HG03196 (cell line): ENCODE measurements around the gene PPID.
A peak's percentile ranks its signal among the peaks of the same experiment; 100 is the strongest.
"Not testable (repeated sequence)": the region's sequence is repeated elsewhere in the genome, so short reads cannot be mapped to it uniquely, and the experiment has no call there.

Source experiments
- ATAC-seq: cut with Tn5 transposase; IDR thresholded peaks from one replicate; pipeline ENCODE4 v1.9.1; 2021; ENCODE audit not compliant: unreplicated experiment

PPID gene

DNA sequence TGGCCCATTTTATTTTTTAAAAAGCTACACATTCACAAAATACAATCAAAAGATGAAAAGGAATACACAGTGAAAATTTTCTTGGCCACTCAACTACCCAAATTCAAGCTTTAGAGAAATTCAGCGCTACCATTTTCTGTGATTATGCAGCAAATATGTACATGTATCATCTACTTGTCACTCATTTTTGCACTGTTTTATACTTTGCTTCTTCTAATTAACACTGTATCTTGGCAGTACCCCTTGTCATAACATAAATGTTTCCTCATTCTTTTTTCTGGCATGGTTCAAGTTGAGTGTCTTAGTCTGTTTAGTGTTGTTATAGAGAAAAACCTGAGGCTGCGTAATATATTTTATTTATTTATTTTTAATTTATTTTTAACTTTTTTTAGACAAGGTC, 15.7 kb upstream of the PPID start:
- ATAC-seq: no peak

DNA sequence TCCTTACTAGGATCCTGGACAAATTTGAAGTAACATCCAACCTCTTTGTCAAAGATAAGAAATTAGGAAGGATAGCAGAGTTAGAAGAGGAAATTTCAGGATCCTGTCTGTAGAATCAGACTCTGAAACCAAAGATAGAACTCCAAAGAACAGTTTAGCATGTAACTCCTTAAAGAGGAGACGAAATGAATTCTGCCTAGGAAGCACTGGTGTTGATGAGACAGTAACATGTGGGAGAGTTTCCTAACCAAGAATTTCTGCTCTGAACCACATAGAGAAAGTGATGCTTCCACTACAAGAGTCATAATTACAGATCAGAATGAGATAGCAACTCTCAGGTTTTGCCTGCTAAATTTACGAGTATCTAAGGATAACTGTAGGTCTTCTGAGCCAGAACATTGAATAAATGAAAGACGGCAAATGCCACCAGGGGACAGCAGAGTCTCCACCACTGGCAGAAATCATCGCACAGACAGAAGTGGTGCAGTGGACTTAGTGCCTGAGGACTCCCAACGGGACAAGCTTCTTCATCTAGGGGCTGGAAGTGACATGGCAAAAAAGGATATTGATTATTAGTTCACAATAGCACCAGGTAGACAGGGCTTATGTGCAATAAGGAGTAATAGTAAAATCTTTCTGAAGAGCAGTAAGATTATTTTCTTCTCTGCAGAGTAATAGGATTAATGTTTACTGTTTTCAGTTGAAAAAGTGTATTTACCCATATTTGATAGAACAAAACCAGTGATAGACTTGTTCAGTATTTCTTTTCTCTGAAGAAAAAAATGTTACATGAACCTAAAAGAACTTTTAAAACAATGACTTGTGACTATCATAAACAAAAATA, 6.7 kb upstream of the PPID start:
- peak; percentile 89 for ATAC-seq

DNA sequence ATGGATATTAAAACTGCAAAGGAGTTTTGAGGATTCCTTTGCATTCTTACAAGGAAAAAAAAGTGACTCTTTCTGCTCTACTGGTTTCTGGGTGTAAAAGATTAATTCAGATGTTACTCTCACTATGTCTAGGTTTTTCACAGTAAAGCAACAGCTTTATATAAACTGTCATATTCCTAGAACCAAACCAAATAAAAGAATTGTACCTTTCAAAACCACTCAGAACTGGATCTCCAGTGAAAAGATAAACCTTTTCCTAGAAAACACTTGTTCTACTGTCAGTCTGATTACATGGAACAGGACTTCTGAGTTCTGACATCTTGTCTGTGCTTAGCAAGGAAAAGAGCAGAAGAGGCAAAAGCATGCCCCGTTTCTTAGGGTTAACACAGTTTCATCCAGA, 5.0 kb upstream of the PPID start:
- ATAC-seq: no peak

DNA sequence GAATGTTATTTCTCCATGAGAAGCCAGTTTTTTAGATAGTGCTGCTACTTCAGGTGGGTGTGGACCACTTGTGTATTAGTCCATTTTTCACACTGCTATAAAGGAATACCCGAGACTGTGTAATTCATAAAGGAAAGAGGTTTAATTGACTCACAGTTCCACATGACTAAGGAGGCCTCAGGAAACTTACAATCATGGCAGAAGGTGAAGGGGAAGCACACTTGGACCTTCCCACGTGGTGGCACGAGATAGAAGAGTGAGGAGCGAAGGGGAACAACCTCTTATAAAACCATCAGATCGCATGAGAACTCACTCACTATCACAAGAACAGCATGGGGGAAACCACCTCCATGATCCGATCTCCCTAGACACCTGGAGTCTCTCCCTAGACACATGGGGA, 3.4 kb upstream of the PPID start:
- no peak for ATAC-seq

DNA sequence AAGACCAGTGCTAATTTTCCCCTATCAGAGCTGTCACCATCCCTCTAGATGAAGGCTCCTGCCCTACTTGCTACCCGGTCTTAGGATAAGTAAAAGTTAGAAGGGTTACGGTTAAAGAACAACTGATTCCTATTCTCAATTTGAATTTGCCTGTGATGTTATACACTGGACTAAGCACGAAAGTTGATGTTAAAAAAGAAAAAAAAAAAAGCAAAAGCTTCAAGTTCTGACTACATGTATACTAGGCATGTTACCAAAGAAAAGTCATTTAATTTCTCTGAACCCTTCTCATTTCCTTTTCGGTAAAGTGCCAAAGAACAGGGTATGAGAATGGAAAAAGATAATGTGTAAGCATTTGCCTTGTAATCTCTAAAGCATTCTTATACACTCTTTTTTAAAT, 1.4 kb upstream of the PPID start:
- no peak for ATAC-seq

DNA sequence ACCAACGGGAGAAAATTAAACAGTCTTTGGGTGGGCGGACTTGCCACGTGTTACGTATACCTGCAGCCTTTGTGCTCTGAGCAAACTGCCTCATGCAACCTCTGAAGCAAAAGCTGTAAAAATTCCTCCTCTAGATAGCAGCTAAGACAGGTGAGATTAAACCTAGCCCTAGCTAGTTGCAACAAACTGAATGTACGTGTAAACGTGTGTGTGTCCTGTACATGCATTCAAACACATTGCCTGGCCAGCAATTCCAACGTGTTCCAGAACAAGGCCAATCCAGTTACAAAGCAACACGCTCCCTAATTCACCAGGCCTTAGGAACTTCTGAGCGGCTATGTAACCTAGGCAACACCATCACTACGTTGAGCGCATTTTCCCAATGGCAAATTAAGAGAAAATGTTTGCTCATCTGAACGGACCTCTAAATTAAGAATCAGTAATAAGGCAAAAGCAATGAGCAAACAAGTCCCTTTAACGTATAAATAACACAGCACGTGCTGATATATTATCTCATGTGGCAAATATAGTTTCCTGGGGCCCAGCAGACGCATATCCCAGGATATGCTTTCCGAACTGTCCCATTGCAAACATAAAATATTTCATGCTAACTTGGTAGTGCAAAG, 792 bp downstream of the PPID start:
- ATAC-seq: no peak

DNA sequence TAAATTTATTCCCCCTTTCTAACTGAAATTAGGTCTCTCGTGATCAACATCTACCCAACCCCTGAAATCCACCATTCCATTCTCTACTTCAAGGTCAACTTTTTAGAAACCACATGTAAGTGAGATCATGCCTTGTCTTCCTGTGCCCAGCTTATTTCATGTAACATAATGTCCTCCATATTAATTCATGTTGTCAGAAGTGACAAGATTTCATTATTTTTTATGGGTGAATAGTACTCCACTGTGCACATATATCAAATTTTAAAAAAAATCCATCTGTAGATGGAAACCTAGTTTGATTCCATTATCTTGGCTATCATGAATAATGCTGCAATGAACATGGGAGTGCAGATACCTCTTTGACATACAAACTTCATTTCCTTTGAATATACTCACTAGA, 1.5 kb downstream of the PPID start:
- no peak for ATAC-seq

DNA sequence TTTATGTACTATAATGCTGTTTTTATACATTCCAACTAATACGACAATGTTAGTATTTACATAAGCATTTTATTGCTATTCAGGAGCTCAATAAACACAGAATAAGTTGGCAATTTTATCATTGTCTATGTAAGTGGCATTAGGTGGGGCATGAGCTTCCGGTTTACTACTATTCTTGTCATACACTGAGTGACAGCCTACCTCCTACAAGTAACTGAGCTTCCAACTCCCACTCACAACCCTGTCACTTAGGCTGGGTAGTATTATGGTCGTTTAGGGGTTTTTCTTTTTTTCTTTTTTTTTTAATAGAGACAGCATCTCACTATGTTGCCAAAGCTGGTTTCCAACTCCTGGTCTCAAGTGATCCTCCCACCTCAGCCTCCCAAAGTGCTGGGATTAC, 7.4 kb downstream of the PPID start:
- no peak for ATAC-seq

DNA sequence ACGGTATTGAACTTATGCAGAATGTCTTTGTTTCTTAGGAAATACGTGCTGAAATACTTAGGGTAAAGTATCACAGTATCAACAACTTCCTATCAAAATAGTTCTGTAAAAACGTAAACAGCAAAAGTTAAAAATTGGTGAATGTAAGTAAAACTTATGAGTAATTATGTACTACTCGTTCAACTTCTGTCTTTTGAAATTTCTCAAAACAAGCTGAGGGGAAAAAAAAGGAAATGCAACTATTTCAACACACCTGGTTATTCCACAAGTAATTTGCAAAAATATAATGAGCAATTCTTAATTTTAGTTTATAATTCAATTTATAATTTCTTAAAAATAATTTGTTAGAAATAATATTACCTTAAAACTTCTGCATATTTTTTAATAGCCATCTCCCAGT, 8.3 kb downstream of the PPID start:
- ATAC-seq: no peak

DNA sequence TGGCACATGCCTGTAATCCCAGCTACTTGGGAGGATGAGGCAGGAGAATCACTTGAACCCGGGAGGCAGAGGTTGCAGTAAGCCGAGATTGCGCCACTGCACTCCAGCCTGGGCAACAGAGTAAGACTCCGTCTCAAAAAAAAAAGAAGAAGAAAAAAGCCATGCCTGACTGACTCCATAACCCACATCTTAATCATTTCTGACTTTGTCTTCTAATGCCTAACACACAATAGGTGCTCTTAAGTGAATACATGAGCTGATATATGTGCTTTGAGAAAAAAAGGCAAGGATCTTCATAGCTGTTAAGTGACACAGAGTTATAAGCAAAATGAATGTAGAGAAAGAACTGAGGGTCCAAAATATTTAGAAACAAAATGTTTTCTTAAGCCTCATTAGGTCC, 10.6 kb downstream of the PPID start:
- not testable (repeated sequence) for ATAC-seq

DNA sequence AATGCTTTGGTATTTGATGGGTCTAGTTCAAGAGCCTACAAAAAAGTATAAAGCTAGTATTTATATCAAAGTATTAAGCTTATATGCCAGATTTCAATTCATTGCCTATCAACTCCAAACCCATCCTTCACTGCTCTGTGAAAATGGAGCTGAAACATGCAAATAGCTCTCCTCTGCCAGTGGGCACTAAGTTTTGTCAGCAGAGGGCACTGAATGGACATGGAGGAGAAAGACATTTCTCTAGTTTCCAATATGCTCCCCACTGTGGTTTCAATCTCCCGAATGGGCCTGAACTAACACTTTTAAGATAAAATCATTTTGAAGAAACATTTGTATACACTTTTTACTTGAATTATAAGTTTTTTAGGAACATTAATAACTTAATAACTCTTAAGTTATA, 12.4 kb downstream of the PPID start:
- no peak for ATAC-seq

DNA sequence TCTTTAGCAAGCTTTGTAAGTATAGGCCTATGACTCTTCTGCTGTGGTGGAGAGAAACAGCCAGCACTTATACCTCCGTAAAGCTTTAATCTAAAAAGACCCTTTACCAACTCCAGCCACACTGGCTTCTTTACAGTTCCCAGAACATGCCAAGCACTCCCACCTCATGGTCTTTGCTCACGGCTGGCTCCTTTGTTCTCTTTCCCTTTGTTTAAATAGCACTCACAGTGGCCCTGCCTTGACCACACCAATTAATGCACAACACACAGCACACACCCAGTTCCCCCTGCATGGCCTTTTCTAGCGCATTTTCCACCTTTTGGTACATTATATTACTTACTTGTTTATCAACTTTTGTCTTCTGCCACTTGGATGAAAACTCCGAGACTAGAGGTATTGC, 18.9 kb downstream of the PPID start:
- no peak for ATAC-seq

DNA sequence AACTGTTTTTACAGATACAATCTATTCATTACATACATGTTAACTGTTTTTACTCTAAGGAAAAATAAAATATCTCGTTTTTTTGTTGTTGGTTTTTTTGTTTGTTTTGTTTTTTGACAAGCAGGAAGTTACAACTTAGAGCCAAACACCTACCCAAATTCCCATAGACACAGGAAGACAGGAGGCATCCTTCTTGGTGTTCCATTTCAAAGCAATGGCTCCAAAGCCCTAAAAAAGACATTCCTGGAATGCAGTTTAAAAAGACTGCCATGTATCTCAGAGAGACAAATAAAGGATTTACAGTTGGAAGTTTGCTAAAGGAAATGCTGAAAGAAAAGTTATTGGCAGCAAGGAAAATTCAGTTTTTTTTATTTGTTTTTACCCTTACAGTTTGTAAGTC, 34.4 kb downstream of the PPID start:
- no peak for ATAC-seq

DNA sequence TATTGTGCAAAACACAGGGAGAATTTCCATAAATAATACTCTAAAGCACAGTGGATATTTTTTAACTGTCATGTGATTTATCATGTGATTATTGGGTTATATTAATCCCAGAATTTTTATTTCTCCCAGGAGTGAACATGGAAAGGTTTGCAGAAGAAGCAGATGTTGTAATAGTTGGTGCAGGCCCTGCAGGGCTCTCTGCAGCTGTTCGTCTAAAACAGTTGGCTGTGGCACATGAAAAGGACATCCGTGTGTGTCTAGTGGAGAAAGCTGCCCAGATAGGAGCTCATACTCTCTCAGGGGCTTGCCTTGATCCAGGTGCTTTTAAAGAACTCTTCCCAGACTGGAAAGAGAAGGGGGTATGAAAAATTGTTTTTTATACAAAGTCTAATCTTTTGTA, 41.1 kb downstream of the PPID start:
- ATAC-seq: no peak

DNA sequence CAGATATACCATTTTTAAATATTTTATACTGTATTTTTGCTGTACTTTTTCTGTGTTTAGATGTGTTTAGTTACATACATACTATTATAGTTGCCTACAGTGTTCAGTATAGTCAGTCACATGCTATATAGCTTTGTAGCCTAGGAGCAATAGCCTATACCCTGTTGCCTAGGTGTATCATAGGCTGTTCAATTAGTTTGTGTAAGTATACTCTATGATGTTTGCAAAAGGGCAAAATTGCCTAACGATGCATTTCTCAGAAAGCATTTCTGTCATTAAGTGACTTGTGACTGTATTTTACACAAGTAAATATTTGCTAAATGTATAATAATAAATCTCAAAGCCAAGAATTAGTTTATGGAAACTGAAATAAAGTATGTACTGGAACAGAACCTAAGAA, 41.6 kb downstream of the PPID start:
- ATAC-seq: no peak

DNA sequence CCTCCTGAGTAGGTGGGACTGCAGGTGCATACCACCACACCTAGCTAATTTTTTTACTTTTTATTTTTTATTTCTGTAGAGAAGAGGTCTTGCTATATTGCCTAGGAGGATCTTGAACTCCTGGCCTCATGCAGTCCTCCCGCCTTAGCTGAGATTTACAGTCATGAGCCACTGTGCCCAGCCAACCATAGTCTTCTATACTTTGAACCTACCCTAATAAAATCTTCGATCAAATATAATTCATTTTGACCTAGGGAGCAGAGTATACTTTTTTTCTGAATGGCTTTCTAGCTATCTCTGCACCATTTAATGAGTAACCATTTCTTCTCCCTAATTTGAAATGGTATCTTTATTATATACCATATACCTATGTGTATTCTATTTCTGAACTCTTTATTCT, 44.4 kb downstream of the PPID start:
- ATAC-seq: no peak

DNA sequence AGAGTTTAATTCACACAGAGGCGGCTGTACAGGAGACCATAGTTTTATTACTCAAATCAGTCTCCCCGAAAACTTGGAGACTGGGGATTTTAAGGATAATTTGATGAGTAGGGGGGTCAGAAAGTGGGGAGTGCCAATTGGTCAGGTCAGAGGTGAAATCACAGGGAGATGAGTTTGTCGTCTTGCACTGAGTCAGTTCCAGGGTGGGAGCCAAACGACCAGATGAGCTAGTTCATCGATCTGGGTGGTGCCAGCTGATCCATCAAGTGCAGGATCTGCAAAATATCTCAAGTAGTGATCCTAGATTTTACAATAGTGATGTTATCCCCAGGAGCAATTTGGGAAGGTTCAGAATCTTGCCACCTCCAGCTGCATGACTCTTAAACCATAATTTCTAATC, 47.1 kb downstream of the PPID start:
- no peak for ATAC-seq

DNA sequence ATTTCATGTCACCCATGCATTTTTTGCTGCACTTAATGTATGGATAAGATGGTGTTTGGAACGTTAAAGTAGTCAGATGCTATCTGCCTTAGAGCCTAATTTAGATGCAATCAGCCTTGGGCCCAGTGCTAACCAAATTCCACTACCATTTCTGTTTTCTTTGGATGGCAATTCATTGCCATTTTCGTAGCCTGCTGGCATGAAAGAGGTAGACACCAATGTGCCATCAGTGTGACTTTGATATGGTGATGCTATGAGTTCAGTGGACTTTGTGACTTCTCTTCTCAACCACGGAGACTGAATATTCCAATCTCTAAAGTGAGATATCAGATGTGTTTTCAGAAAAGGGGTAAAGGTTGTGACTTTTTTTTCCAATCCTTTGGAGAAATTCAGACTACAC, 49.6 kb downstream of the PPID start:
- no peak for ATAC-seq

DNA sequence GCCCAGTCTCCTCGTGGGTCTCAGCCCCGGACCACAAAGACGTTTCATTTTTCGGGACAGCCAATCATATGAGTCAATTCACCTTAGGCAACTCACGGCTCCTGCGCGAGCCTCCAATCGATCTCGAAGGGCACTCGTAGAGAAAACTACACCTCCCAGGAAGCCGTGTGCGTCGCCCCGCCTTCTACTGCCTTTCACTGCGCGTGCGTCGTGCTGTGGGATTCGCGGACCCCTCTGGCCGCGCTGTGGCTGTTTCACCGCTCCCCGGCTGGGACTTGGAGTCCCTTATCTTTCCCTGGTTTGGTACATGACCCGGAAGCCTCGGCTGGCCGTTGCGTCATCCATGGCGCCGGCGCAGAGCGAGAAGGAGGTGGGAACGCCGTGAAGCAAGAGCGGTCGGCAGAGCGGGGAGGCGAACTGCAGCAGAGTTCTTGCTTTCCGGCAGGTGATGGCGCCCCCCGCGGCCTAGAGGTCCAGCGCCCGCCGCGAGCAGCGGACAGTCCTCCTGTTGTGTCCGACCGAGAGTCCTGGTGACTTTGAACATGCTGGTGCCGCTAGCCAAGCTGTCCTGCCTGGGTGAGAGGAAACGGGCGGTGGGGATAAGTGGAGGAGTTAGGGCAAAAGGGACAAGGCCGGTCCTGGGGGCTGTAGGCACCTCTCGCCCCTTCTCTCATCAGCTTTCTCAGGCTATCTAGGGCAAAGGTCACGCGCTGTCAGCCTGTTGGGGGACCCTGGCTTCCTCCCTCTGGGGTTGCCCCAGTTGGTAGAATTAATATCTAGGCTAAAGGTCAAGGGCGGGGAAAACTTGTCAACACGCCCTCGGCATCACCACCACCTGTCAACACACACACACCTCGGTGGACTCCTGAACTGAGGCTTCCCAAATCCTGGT, 51.0 kb downstream of the PPID start, which contains the start of gene ETFDH:
Gene ETFDH, plus strand, starts transcription at position 382 of the 892 bp plus-strand sequence. Its CDS starts 161 bp downstream, at position 543.
- peak; percentile 91 for ATAC-seq

DNA sequence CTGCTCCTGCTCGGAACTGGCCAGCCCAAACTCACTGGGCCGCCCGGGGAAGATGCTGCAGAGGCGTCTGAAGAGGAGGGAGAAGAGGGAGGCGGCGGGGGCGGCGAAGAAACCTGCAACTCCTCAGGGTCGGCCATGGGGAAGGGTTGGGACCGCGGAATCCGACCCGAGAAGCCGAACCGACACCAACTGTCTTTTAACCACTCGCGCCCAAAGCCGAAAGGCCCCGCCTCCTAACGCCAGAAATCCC, 51.6 kb downstream of the PPID start, which contains the start of gene C4orf46:
Gene C4orf46, minus strand, starts transcription at position 223 of the 250 bp plus-strand sequence. Its CDS starts 86 bp downstream, at position 137.
- no peak for ATAC-seq

DNA sequence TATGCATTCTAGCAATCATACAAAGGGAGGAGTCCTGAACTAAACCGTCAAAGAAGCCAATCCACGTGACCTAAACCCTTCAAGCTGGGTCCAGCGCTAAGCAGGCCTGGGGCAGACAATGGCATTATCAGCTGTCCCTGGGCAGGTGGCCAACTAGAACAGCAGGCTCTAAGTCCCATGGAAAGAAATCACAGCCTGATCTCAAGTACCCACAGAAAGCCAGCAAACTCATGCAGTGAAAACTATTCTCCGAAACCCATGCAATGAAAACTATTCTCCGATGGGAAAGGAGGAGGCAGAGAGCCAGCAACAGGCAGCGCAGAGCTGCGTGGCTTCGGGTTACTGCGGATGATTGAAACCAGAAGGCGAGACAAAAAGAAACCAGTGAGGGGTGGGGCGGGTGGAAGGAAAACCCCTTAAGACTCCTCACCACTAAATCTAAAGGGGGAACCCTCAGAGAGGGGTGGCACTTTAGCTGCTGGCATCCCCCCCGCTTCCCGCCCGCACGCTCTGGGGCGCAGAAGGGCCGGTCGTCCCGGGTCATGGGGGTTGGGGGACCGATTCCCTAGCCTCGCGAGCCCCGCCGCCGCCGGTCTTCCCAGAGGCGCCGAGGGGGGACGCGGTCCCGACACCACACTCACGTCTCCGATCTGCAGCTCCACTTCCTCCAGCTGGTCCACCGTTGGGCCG, 52.1 kb downstream of the PPID start:
- peak; percentile 34 for ATAC-seq
